ENCODE measurements around the gene DESI2. TPM values are rescaled to one million over a fixed set of nuclear protein-coding genes. Genes with fewer than 3 reads are reported as not detected.

Gene DESI2
- total RNA-seq, 1 experiment from 2014 or later, result 53.9 TPM

GRCh38 chr1:244639561-244639960 is 13.4 kb upstream of the DESI2 start:
- no TSS peak for BruUV-seq (replicated peaks)
- H3K27me3 ChIP-seq (ENCODE audit: control insufficient read depth, insufficient read depth, low read length), result peaks cover 4% of the 10 kb centered on the region; the same call in 1 of the 2 replicates
- H3K4me1 ChIP-seq (ENCODE audit: control insufficient read depth, insufficient read depth, low read length), result no peaks in the 10 kb centered on the region
- CTCF ChIA-PET, result interaction anchor here (0.5 kb wide), 1 partner anchor 31 kb away, joined by 10 read pairs; no protein-coding TSS in a partner anchor
- DNase-seq (ENCODE audit: low read depth, low spot score) (no peak), ATAC-seq (no peak)
- TF ChIP-seq CTCF (IDR thresholded peaks at IDR 0.05) (no peak), SIN3A (IDR thresholded peaks at IDR 0.05; ENCODE audit: borderline replicate concordance, insufficient read depth, low read depth, low read length) (no peak), POLR2AphosphoS5 (IDR thresholded peaks at IDR 0.05; ENCODE audit: low read depth, low read length) (no peak), REST (IDR thresholded peaks at IDR 0.05; ENCODE audit: insufficient read depth in 1 of 2, low read depth in 2 of 2, low read length in 1 of 2) (no peak), TCF7L2 (IDR thresholded peaks at IDR 0.05; ENCODE audit: low read depth, low read length) (no peak)
- no peak overlapping the region for H3K4me3 ChIP-seq (ENCODE audit: low read depth in 2 of 2, low read length in 2 of 2)
- H3K27ac ChIP-seq (ENCODE audit: low read length), result no peak overlapping the region
- intact Hi-C loops (cut with micrococcal nuclease; ENCODE audit: unreplicated experiment) (no loop called here), in situ Hi-C loops (cut with HindIII; ENCODE audit: low pct_unique_long_range_greater_than_20kb, low sequenced_read_pairs) (no loop called here)
- no peaks in the 10 kb centered on the region for H3K36me3 ChIP-seq (ENCODE audit: control insufficient read depth, insufficient read depth, low read length)
- POLR2A ChIA-PET, result no interaction called here
- no peaks in the 10 kb centered on the region for H3K9me3 ChIP-seq (ENCODE audit: control insufficient read depth, insufficient read depth, low read depth, low read length)

DNA sequence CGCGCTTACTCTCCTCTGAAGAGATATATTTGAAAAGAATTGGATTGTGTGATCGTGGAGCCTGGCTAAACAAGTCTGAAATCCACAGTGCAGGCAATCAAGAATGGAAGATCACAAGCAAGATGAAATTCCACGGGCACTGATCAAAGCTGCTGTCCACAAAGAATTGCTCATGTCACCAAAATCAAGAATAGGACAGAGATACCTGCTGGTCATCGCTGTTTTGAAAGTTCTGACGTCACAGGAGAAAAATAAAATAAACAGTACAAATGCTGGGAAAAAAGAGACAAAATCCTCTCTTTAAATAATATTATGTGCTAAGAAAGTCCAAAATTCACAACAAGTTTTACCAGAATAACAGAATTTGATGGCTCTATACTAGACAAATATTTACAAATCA is 12.0 kb upstream of the DESI2 start:
- no peaks in the 10 kb centered on the region for H3K4me1 ChIP-seq (ENCODE audit: control insufficient read depth, insufficient read depth, low read length)
- no peak overlapping the region for H3K4me3 ChIP-seq (ENCODE audit: low read depth in 2 of 2, low read length in 2 of 2)
- ATAC-seq (no peak), DNase-seq (ENCODE audit: low read depth, low spot score) (no peak)
- no peak overlapping the region for H3K27ac ChIP-seq (ENCODE audit: low read length)
- no peaks in the 10 kb centered on the region for H3K36me3 ChIP-seq (ENCODE audit: control insufficient read depth, insufficient read depth, low read length)
- H3K27me3 ChIP-seq (ENCODE audit: control insufficient read depth, insufficient read depth, low read length), result peaks cover 4% of the 10 kb centered on the region; the same call in 1 of the 2 replicates
- ChIA-PET POLR2A (no interaction called here), CTCF (no interaction called here)
- no TSS peak for BruUV-seq (replicated peaks)
- in situ Hi-C loops (cut with HindIII; ENCODE audit: low pct_unique_long_range_greater_than_20kb, low sequenced_read_pairs), result no loop called here
- TF ChIP-seq SIN3A (IDR thresholded peaks at IDR 0.05; ENCODE audit: borderline replicate concordance, insufficient read depth, low read depth, low read length) (no peak), TCF7L2 (IDR thresholded peaks at IDR 0.05; ENCODE audit: low read depth, low read length) (no peak), REST (IDR thresholded peaks at IDR 0.05; ENCODE audit: insufficient read depth in 1 of 2, low read depth in 2 of 2, low read length in 1 of 2) (no peak), CTCF (IDR thresholded peaks at IDR 0.05) (no peak), POLR2AphosphoS5 (IDR thresholded peaks at IDR 0.05; ENCODE audit: low read depth, low read length) (no peak)
- H3K9me3 ChIP-seq (ENCODE audit: control insufficient read depth, insufficient read depth, low read depth, low read length), result no peaks in the 10 kb centered on the region
- intact Hi-C loops (cut with micrococcal nuclease; ENCODE audit: unreplicated experiment), result no loop called here

All from Panc1 (cell line).